Immature natural killer cell (primary cell): ENCODE measurements around the gene DHX35. TPM values are rescaled to one million over a fixed set of nuclear protein-coding genes. Genes with fewer than 3 reads are reported as not detected.
A peak's percentile ranks its signal among the peaks of the same experiment; 100 is the strongest.
"Not testable (repeated sequence)": the region's sequence is repeated elsewhere in the genome, so short reads cannot be mapped to it uniquely, and the experiment has no call there.

Experiments used
- DNase-seq, 3 donors: peaks; one replicate each; pipeline ENCODE4 v3.0.0; 2022; ENCODE audit warnings: mixed read lengths in 1 of 3
- H3K27ac Mint-ChIP-seq, 6 donors: one replicate each; pipeline ENCODE4 v1.8.0; 2020; ENCODE audit warnings: mixed read lengths in 6 of 6, mild to moderate bottlenecking in 5 of 6, inconsistent platforms in 4 of 6, moderate library complexity in 3 of 6
- H3K27me3 Mint-ChIP-seq, 3 donors: one replicate each; pipeline ENCODE4 v1.8.0; 2020 to 2021; ENCODE audit warnings: low read depth in 3 of 3, mild to moderate bottlenecking in 3 of 3, mixed read lengths in 3 of 3, moderate library complexity in 3 of 3, inconsistent platforms in 1 of 3
- H3K36me3 Mint-ChIP-seq, 3 donors: one replicate each; pipeline ENCODE4 v1.8.0; 2020; ENCODE audit warnings: mixed read lengths in 3 of 3, inconsistent platforms in 2 of 3, mild to moderate bottlenecking in 2 of 3
- H3K4me1 Mint-ChIP-seq, 2 donors: one replicate each; pipeline ENCODE4 v1.8.0; 2020; ENCODE audit warnings: inconsistent platforms in 2 of 2, mild to moderate bottlenecking in 2 of 2, mixed read lengths in 2 of 2, moderate library complexity in 1 of 2
- H3K4me3 Mint-ChIP-seq, 5 donors: one replicate each; pipeline ENCODE4 v1.8.0; 2020; ENCODE audit warnings: mild to moderate bottlenecking in 5 of 5, mixed read lengths in 5 of 5, inconsistent platforms in 3 of 5, moderate library complexity in 3 of 5
- H3K9me3 Mint-ChIP-seq, 6 donors: one replicate each; pipeline ENCODE4 v1.8.0; 2020; ENCODE audit warnings: mild to moderate bottlenecking in 6 of 6, mixed read lengths in 6 of 6, inconsistent platforms in 4 of 6, moderate library complexity in 3 of 6
- polyA plus RNA-seq, 3 donors: library from polyadenylated mRNA; unstranded; fragments of 300-500 nt; fragmentation: Illumina TruSeq; gene quantifications; one replicate each; pipeline ENCODE4 v1.2.3, GENCODE V29; 2021

Gene DHX35
- polyA plus RNA-seq, 3 donors from 2014 or later = 5.0 to 6.5 (median 6.0) TPM

DNA sequence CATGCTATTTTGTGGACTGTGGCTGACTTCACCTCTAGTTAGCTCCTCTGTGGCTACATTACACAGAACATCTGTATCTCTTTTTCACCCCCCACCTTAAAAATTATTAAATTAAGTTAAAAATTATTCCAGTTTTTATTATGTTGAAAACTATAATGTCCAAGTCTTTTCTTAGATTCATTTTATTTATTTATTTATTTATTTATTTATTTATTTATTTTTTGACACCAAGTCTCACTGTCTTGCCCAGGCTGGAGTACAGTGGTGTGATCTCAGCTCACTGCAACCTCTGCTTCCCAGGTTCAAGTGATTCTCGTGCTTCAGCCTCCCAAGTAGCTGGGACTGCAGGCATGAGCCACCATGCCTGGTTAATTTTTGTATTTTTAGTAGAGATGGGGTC is 34.7 kb downstream of the DHX35 start:
- not testable (repeated sequence) for H3K9me3 Mint-ChIP-seq, DNase-seq, H3K27me3 Mint-ChIP-seq, H3K27ac Mint-ChIP-seq, H3K4me3 Mint-ChIP-seq, H3K4me1 Mint-ChIP-seq
- H3K36me3 Mint-ChIP-seq = peaks cover 9 to 55% (median 31%) of the 10 kb centered on the region in 3 donors

GRCh38 chr20:38997622-38998021 is 35.5 kb downstream of the DHX35 start:
- no peaks in the 10 kb centered on the region for H3K9me3 Mint-ChIP-seq
- DNase-seq = no peak
- H3K27ac Mint-ChIP-seq = peak overlapping the region in 1 of 6 donors; percentile 57
- H3K36me3 Mint-ChIP-seq = peaks cover 4 to 61% (median 31%) of the 10 kb centered on the region in 3 donors
- peaks cover 0 to 4% (median 2%) of the 10 kb centered on the region in 3 donors for H3K27me3 Mint-ChIP-seq
- peaks cover 3 to 7% of the 10 kb centered on the region in 2 donors for H3K4me1 Mint-ChIP-seq
- peak overlapping the region in 1 of 5 donors; percentile 9 for H3K4me3 Mint-ChIP-seq

DNA sequence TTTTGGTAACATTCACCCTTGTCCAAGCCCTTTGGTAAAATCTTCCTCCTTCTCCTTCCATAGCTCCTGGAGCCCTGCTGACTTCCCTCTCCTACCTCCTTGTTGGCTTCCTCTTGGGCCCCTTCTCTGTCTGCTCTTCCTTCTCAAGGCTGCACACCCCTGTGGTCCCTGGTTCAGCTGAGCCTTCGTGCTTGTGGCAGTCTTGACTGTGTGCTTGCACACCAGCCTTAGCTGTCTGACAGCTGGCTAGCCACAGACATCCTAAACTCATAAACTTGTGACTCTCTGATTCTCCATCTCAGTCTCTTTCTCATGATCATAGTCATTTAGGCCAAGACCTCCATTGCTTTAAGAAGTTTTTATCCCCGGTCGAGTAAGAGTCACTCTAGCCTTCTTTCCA is 37.1 kb downstream of the DHX35 start:
- Mint-ChIP-seq H3K4me1 (peaks cover 3 to 7% of the 10 kb centered on the region in 2 donors), H3K36me3 (peaks cover 10 to 70% (median 38%) of the 10 kb centered on the region in 3 donors), H3K27me3 (peaks cover 1 to 4% (median 2%) of the 10 kb centered on the region in 3 donors), H3K4me3 (no peak overlapping the region), H3K9me3 (no peaks in the 10 kb centered on the region), H3K27ac (no peak overlapping the region)
- DNase-seq = no peak

DNA sequence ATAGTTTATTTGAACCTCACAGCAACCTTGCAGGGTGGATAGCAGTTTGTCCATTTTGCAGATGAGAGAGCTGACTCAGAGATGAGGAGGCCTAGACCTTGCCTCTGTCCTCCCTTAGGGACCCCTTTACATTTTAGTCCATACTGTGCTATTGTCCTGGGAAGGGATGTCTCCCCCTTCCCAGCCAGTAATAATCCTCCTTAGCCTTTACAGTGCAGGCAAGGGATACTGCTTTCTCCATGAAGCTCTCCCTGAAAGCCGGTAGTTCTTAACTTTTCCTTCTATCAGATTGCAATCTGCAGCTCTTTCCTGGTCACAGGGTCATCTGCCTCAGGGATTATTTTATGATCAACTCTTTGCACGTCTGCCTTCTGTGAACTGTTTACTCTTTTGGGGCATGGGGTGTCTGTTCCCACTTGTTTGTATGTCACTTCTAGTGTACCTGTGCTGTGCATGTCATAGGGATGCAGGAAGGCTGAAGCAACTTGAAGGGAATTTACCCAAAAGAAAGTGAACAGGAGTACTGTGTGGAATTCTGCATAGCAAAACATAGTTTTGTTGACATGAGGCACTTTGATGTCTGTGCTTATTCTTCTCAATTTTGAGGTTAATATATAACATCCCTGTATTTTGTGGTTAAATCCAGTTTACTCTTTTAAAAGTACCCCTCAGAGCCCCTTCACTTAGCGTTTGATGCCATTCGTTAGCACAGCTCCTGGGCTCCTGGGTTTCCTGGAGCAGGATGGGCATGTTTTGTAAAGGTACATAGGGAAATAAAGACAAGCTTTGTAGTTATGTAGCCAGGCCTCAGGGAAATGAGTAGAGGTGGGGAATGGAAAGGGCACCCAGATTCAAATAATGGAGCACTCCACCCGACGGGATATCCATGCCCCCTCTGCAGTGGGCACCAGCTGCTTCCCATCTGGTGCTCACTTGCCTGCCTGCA is 38.1 kb downstream of the DHX35 start:
- H3K27me3 Mint-ChIP-seq = peaks cover 1 to 4% (median 2%) of the 10 kb centered on the region in 3 donors
- no peak for DNase-seq
- no peaks in the 10 kb centered on the region for H3K9me3 Mint-ChIP-seq
- H3K4me3 Mint-ChIP-seq = no peak overlapping the region
- H3K36me3 Mint-ChIP-seq = peaks cover 10 to 68% (median 36%) of the 10 kb centered on the region in 3 donors
- H3K4me1 Mint-ChIP-seq = peaks cover 3 to 7% of the 10 kb centered on the region in 2 donors
- no peak overlapping the region for H3K27ac Mint-ChIP-seq

DNA sequence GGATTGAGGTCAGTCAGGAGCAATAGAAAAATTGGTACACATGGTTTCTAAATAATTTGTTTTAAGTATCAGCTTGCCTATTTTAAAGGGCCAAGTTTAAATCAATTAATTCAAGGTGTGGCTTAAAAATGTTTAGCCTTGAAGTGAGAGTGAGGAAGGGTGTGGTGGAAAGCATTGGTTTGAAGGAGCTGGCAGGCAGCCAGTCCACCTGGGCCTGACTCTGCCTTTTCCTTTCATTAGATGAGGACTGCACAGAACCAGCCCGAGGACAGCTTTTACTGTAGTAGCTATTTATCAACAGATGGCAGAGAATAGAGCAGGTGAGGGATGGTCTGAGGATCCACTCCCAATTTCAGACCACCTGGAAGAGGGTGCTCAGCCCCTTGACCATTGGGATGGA is 42.4 kb downstream of the DHX35 start:
- Mint-ChIP-seq H3K4me1 (peaks cover 7 to 9% of the 10 kb centered on the region in 2 donors), H3K9me3 (no peaks in the 10 kb centered on the region), H3K27ac (no peak overlapping the region), H3K36me3 (peaks cover 28 to 69% (median 49%) of the 10 kb centered on the region in 3 donors), H3K4me3 (no peak overlapping the region), H3K27me3 (peaks cover 0 to 1% (median 0%) of the 10 kb centered on the region in 3 donors)
- no peak for DNase-seq

- Mint-ChIP-seq H3K27me3 (no peaks in the 10 kb centered on the region), H3K4me3 (no peak overlapping the region), H3K36me3 (peaks cover 29 to 55% (median 40%) of the 10 kb centered on the region in 3 donors), H3K27ac (no peak overlapping the region), H3K9me3 (no peaks in the 10 kb centered on the region), H3K4me1 (peaks cover 7 to 12% of the 10 kb centered on the region in 2 donors)
- no peak for DNase-seq
Observed at GRCh38 chr20:39009348-39009747, 47.2 kb downstream of the DHX35 start.

DNA sequence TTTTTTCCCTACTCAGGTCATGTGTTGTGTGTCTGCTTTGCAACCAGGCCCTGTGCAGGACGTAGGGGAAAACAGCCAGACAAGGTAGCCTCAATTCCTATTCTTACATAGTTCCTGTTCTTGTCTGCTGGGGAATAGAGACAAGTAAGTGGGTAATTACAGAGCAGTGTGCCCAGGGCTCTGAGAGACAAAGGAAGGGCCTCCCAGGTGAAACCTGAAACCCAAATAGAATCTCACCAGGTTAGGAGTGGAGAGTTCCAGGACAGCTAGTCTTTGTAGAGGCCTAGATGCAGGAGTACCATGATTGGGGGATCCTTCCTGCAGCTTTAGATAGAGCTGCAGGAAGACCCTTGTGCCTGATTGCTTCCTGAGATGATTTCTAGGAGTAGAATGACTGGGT is 48.4 kb downstream of the DHX35 start:
- DNase-seq = no peak
- H3K9me3 Mint-ChIP-seq = no peaks in the 10 kb centered on the region
- H3K4me1 Mint-ChIP-seq = peaks cover 7 to 12% of the 10 kb centered on the region in 2 donors
- no peaks in the 10 kb centered on the region for H3K27me3 Mint-ChIP-seq
- no peak overlapping the region for H3K27ac Mint-ChIP-seq
- no peak overlapping the region for H3K4me3 Mint-ChIP-seq
- peaks cover 35 to 59% (median 44%) of the 10 kb centered on the region in 3 donors for H3K36me3 Mint-ChIP-seq

GRCh38 chr20:39013662-39014109 is 51.5 kb downstream of the DHX35 start:
- Mint-ChIP-seq H3K4me1 (peaks cover 5 to 9% of the 10 kb centered on the region in 2 donors), H3K36me3 (peaks cover 27 to 60% (median 40%) of the 10 kb centered on the region in 3 donors), H3K27me3 (no peaks in the 10 kb centered on the region), H3K4me3 (no peak overlapping the region), H3K27ac (no peak overlapping the region), H3K9me3 (no peaks in the 10 kb centered on the region)
- DNase-seq = no peak

GRCh38 chr20:39016041-39016440 is 53.9 kb downstream of the DHX35 start:
- no peaks in the 10 kb centered on the region for H3K4me1 Mint-ChIP-seq
- H3K27ac Mint-ChIP-seq = no peak overlapping the region
- no peaks in the 10 kb centered on the region for H3K27me3 Mint-ChIP-seq
- H3K4me3 Mint-ChIP-seq = no peak overlapping the region
- H3K9me3 Mint-ChIP-seq = no peaks in the 10 kb centered on the region
- peaks cover 24 to 53% (median 42%) of the 10 kb centered on the region in 3 donors for H3K36me3 Mint-ChIP-seq
- no peak for DNase-seq

GRCh38 chr20:39016506-39016905 is 54.4 kb downstream of the DHX35 start:
- Mint-ChIP-seq H3K27ac (no peak overlapping the region), H3K27me3 (no peaks in the 10 kb centered on the region), H3K36me3 (peaks cover 24 to 53% (median 41%) of the 10 kb centered on the region in 3 donors), H3K9me3 (no peaks in the 10 kb centered on the region), H3K4me1 (no peaks in the 10 kb centered on the region), H3K4me3 (no peak overlapping the region)
- DNase-seq = no peak

DNA sequence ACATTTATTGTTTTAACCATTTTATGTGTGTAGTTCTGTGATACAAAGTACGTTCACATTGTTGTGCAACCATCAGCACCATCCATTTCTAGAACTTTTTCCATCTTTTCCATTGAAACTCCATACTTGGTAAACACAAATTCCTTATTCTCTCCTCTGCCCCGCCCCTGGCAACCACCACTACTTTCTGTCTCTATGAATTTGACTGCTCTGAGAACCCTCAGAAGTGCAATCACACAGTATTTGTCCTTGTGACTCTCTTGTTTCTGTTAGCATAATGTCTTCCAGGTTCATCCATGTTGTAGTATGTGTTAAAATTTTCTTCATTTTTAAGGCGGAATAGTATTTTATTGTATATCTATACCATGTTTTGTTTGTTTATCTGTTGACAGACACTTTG is 56.9 kb downstream of the DHX35 start:
- H3K9me3 Mint-ChIP-seq = no peaks in the 10 kb centered on the region
- no peak overlapping the region for H3K27ac Mint-ChIP-seq
- no peaks in the 10 kb centered on the region for H3K27me3 Mint-ChIP-seq
- H3K4me3 Mint-ChIP-seq = no peak overlapping the region
- no peaks in the 10 kb centered on the region for H3K4me1 Mint-ChIP-seq
- peaks cover 43 to 70% (median 43%) of the 10 kb centered on the region in 3 donors for H3K36me3 Mint-ChIP-seq
- no peak for DNase-seq

- DNase-seq = no peak
- Mint-ChIP-seq H3K4me1 (no peaks in the 10 kb centered on the region), H3K27me3 (no peaks in the 10 kb centered on the region), H3K36me3 (peaks cover 37 to 70% (median 49%) of the 10 kb centered on the region in 3 donors), H3K9me3 (no peaks in the 10 kb centered on the region), H3K4me3 (no peak overlapping the region), H3K27ac (no peak overlapping the region)
Observed at GRCh38 chr20:39019805-39020325, 57.7 kb downstream of the DHX35 start.

DNA sequence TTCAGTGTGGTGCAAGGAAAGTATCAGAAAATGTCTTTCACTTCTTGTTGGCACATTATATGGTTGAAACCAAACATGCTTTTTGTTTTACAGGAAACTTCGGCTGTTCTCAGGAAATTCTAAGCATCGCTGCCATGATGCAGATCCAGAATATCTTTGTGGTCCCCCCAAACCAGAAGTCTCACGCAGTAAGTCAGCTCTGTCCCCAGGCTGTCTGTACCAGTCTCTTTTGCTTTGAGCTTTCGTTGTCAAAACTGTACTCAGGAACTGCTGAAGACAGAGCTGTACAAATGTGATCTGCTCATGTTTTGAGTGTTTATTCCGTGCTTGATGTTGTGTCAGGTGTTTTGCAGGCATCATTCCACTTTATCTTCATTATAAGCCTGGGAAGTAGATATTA is 59.6 kb downstream of the DHX35 start:
- Mint-ChIP-seq H3K9me3 (no peaks in the 10 kb centered on the region), H3K27ac (no peak overlapping the region), H3K4me1 (no peaks in the 10 kb centered on the region), H3K36me3 (peaks cover 41 to 71% (median 47%) of the 10 kb centered on the region in 3 donors), H3K4me3 (no peak overlapping the region), H3K27me3 (no peaks in the 10 kb centered on the region)
- DNase-seq = no peak

DNA sequence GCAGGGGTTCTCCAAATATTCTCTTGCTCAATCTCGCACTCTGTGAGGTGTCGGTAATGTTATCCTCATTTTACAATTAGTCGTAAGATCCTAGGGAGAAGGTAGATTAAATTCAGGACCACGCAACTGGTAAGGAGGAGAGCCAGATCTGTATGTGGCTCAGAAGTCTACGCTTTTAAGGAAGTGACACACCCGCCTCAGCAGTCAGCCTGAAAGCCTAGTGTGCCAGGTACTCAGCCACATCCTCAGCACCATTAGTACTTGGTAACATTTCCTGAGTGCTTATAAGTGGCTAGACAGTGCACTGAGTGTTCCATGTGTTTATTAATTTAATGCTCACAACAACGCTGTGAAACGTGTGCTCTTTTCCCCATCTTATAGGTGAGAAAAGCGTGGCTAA is 63.7 kb downstream of the DHX35 start:
- H3K36me3 Mint-ChIP-seq = peaks cover 25 to 67% (median 44%) of the 10 kb centered on the region in 3 donors
- H3K27me3 Mint-ChIP-seq = no peaks in the 10 kb centered on the region
- H3K4me3 Mint-ChIP-seq = no peak overlapping the region
- no peaks in the 10 kb centered on the region for H3K9me3 Mint-ChIP-seq
- H3K27ac Mint-ChIP-seq = no peak overlapping the region
- DNase-seq = no peak
- no peaks in the 10 kb centered on the region for H3K4me1 Mint-ChIP-seq
